ENCODE results near the gene RPS19BP1.

The RPS19BP1 gene

DNA sequence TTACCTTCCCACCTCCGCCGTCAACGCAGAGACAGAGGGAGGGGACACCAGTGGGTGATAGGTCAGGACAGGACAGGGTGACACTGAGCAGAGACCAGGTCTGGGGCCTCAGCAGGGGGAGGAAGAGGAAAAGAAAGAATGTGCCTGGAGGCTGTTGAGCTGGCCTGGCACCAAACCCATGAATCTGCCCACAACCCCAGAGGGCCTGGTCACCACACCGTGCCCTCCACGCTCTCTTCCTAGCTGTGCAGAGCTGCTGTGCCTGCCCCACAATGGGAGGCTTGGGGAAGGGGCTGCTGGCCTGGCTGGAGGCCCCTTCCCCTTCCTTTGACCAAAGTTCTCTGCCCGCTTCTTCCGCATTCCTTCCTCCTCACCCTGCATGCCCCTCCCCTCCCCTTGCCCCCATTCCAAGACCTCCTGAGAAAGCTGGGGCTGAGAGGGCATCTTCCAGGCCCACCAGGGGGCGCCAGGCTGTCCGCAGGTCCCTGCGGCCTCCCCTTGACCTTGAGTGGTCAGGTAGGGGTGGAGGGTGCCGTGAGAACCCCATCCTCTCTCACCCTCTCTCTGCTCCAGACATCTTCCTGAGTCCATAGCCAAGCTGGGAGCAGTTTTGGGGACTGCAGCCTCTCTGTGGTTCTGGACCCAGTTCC lies 27.0 kb upstream of the RPS19BP1 start:
- Histone ChIP-seq H3K27me3 (ENCODE audit: control insufficient read depth in 2 of 2, insufficient read depth in 2 of 2, low read length in 2 of 2) (peaks cover 36 to 46% of the 10 kb centered on the region in 2 donors), H3K9ac (ENCODE audit: low read depth in 1 of 2, low read length in 2 of 2) (no peak overlapping the region), H3K9me3 (ENCODE audit: control insufficient read depth in 2 of 2, low read length in 2 of 2) (no peaks in the 10 kb centered on the region), H3K36me3 (ENCODE audit: control insufficient read depth in 2 of 2, insufficient read depth in 2 of 2, low read length in 2 of 2) (no peaks in the 10 kb centered on the region), H3K4me1 (ENCODE audit: control insufficient read depth in 2 of 2, insufficient read depth in 2 of 2, low read length in 2 of 2) (no peaks in the 10 kb centered on the region), H3K4me3 (ENCODE audit: low read length in 2 of 2) (no peak overlapping the region), H3K27ac (ENCODE audit: low read depth in 2 of 2, low read length in 2 of 2) (no peak overlapping the region)

GRCh38 chr22:39558950-39559349 lies 26.4 kb upstream of the RPS19BP1 start:
- no peak overlapping the region for H3K27ac ChIP-seq (ENCODE audit: low read depth in 2 of 2, low read length in 2 of 2)
- no peaks in the 10 kb centered on the region for H3K9me3 ChIP-seq (ENCODE audit: control insufficient read depth in 2 of 2, low read length in 2 of 2)
- H3K27me3 ChIP-seq (ENCODE audit: control insufficient read depth in 2 of 2, insufficient read depth in 2 of 2, low read length in 2 of 2) = peaks cover 36 to 46% of the 10 kb centered on the region in 2 donors
- no peaks in the 10 kb centered on the region for H3K36me3 ChIP-seq (ENCODE audit: control insufficient read depth in 2 of 2, insufficient read depth in 2 of 2, low read length in 2 of 2)
- H3K4me3 ChIP-seq (ENCODE audit: low read length in 2 of 2) = no peak overlapping the region
- no peak overlapping the region for H3K9ac ChIP-seq (ENCODE audit: low read depth in 1 of 2, low read length in 2 of 2)
- H3K4me1 ChIP-seq (ENCODE audit: control insufficient read depth in 2 of 2, insufficient read depth in 2 of 2, low read length in 2 of 2) = no peaks in the 10 kb centered on the region

GRCh38 chr22:39558254-39558727 lies 25.7 kb upstream of the RPS19BP1 start:
- H3K36me3 ChIP-seq (ENCODE audit: control insufficient read depth in 2 of 2, insufficient read depth in 2 of 2, low read length in 2 of 2) = no peaks in the 10 kb centered on the region
- no peak overlapping the region for H3K27ac ChIP-seq (ENCODE audit: low read depth in 2 of 2, low read length in 2 of 2)
- H3K9me3 ChIP-seq (ENCODE audit: control insufficient read depth in 2 of 2, low read length in 2 of 2) = no peaks in the 10 kb centered on the region
- H3K9ac ChIP-seq (ENCODE audit: low read depth in 1 of 2, low read length in 2 of 2) = no peak overlapping the region
- no peak overlapping the region for H3K4me3 ChIP-seq (ENCODE audit: low read length in 2 of 2)
- peaks cover 36 to 46% of the 10 kb centered on the region in 2 donors for H3K27me3 ChIP-seq (ENCODE audit: control insufficient read depth in 2 of 2, insufficient read depth in 2 of 2, low read length in 2 of 2)
- H3K4me1 ChIP-seq (ENCODE audit: control insufficient read depth in 2 of 2, insufficient read depth in 2 of 2, low read length in 2 of 2) = no peaks in the 10 kb centered on the region

DNA sequence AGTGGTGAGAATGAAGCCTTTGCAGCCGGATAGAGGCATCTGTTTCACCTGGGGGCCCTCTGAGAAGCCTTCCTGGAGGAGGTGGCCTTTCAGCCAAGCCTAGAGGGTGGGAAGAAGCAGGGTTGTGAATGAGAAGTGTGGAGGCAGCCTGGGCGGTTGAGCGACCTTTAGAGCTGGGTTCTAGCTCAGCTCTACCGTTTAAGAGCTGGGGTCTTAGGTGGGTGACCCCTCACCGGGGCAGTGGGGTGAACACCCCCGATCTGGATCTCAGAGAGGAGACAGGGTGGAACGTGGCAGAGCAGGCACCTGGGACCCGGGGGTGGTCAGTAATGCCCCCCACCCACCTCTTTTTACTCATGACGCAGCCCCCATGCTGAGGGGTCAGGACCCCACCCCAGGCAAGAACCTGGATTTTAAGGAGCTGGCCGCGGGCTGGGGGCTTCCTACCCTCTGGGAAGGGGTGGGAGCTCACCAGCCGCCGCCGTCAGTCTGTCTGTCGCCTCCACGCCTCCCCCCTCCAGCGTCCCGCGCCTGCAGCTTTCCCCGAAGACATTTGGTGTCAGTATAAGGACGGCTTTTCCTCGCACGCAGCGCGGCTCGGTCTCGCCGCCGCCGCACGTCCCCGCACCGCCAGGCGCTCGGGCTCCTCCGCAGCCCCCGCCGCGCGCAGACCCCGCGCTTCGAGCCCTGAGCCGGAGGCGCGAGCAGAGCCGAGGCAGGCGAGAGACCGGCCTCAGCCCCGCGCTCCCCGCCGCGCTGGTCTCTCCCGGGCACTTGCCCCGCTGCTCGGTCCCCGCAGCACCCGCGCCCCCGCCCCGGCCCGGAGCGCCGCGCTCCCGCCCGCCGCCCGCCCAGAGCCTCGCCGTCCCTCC lies 24.7 kb upstream of the RPS19BP1 start:
- peaks cover 42 to 49% of the 10 kb centered on the region in 2 donors for H3K27me3 ChIP-seq (ENCODE audit: control insufficient read depth in 2 of 2, insufficient read depth in 2 of 2, low read length in 2 of 2)
- H3K36me3 ChIP-seq (ENCODE audit: control insufficient read depth in 2 of 2, insufficient read depth in 2 of 2, low read length in 2 of 2) = no peaks in the 10 kb centered on the region
- no peaks in the 10 kb centered on the region for H3K4me1 ChIP-seq (ENCODE audit: control insufficient read depth in 2 of 2, insufficient read depth in 2 of 2, low read length in 2 of 2)
- H3K9me3 ChIP-seq (ENCODE audit: control insufficient read depth in 2 of 2, low read length in 2 of 2) = no peaks in the 10 kb centered on the region
- no peak overlapping the region for H3K9ac ChIP-seq (ENCODE audit: low read depth in 1 of 2, low read length in 2 of 2)
- no peak overlapping the region for H3K27ac ChIP-seq (ENCODE audit: low read depth in 2 of 2, low read length in 2 of 2)
- no peak overlapping the region for H3K4me3 ChIP-seq (ENCODE audit: low read length in 2 of 2)

DNA sequence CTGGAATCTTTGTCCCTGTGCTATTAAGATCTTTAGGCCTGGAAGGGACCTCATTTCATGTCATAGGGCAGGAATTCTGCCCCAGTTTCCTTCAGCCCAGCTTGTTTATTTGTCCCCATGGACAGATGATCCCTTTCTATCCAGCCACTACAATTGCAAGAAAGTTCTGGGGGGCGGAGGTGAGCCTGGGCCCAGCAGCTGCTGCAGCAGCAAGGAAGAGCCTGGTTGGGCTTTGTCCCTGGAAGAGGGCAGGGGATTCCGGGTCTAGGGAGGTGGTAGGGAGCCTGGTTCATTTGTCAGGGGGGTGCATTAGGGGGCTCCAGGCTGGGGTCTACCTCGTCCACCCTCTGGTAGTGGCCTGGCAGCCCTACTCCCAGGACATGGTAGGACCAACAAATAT lies 21.6 kb upstream of the RPS19BP1 start:
- Histone ChIP-seq H3K4me1 (ENCODE audit: control insufficient read depth in 2 of 2, insufficient read depth in 2 of 2, low read length in 2 of 2) (no peaks in the 10 kb centered on the region), H3K9me3 (ENCODE audit: control insufficient read depth in 2 of 2, low read length in 2 of 2) (no peaks in the 10 kb centered on the region), H3K4me3 (ENCODE audit: low read length in 2 of 2) (no peak overlapping the region), H3K9ac (ENCODE audit: low read depth in 1 of 2, low read length in 2 of 2) (no peak overlapping the region), H3K36me3 (ENCODE audit: control insufficient read depth in 2 of 2, insufficient read depth in 2 of 2, low read length in 2 of 2) (no peaks in the 10 kb centered on the region), H3K27ac (ENCODE audit: low read depth in 2 of 2, low read length in 2 of 2) (no peak overlapping the region), H3K27me3 (ENCODE audit: control insufficient read depth in 2 of 2, insufficient read depth in 2 of 2, low read length in 2 of 2) (peaks cover 28 to 33% of the 10 kb centered on the region in 2 donors)

- no peaks in the 10 kb centered on the region for H3K4me1 ChIP-seq (ENCODE audit: control insufficient read depth in 2 of 2, insufficient read depth in 2 of 2, low read length in 2 of 2)
- no peaks in the 10 kb centered on the region for H3K36me3 ChIP-seq (ENCODE audit: control insufficient read depth in 2 of 2, insufficient read depth in 2 of 2, low read length in 2 of 2)
- H3K27ac ChIP-seq (ENCODE audit: low read depth in 2 of 2, low read length in 2 of 2) = no peak overlapping the region
- H3K27me3 ChIP-seq (ENCODE audit: control insufficient read depth in 2 of 2, insufficient read depth in 2 of 2, low read length in 2 of 2) = peaks cover 24 to 29% of the 10 kb centered on the region in 2 donors
- no peak overlapping the region for H3K4me3 ChIP-seq (ENCODE audit: low read length in 2 of 2)
- no peak overlapping the region for H3K9ac ChIP-seq (ENCODE audit: low read depth in 1 of 2, low read length in 2 of 2)
- H3K9me3 ChIP-seq (ENCODE audit: control insufficient read depth in 2 of 2, low read length in 2 of 2) = no peaks in the 10 kb centered on the region
Observed at GRCh38 chr22:39553429-39553828, 20.9 kb upstream of the RPS19BP1 start.

DNA sequence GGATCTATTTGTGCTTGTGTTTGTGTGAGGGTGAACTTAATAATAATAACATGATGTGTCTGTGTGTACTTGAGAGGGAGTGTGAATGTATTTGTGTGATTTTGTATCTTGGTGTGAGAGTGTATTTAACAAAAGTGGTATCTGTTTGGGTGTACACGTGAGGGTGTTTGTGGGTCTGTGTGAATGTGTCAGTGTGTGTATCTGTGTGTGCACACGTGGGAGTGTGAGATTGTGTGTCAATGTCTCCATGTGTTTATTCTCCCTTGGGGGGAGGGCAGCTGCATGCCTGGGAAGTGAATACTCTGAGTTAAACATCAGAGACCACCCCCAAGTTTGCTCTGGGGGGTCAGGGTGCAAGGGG lies 15.0 kb upstream of the RPS19BP1 start:
- no peak overlapping the region for H3K9ac ChIP-seq (ENCODE audit: low read depth in 1 of 2, low read length in 2 of 2)
- H3K9me3 ChIP-seq (ENCODE audit: control insufficient read depth in 2 of 2, low read length in 2 of 2) = peaks cover 0 to 2% of the 10 kb centered on the region in 2 donors
- no peak overlapping the region for H3K27ac ChIP-seq (ENCODE audit: low read depth in 2 of 2, low read length in 2 of 2)
- H3K4me1 ChIP-seq (ENCODE audit: control insufficient read depth in 2 of 2, insufficient read depth in 2 of 2, low read length in 2 of 2) = no peaks in the 10 kb centered on the region
- no peaks in the 10 kb centered on the region for H3K36me3 ChIP-seq (ENCODE audit: control insufficient read depth in 2 of 2, insufficient read depth in 2 of 2, low read length in 2 of 2)
- H3K4me3 ChIP-seq (ENCODE audit: low read length in 2 of 2) = no peak overlapping the region
- peaks cover 9 to 16% of the 10 kb centered on the region in 2 donors for H3K27me3 ChIP-seq (ENCODE audit: control insufficient read depth in 2 of 2, insufficient read depth in 2 of 2, low read length in 2 of 2)

DNA sequence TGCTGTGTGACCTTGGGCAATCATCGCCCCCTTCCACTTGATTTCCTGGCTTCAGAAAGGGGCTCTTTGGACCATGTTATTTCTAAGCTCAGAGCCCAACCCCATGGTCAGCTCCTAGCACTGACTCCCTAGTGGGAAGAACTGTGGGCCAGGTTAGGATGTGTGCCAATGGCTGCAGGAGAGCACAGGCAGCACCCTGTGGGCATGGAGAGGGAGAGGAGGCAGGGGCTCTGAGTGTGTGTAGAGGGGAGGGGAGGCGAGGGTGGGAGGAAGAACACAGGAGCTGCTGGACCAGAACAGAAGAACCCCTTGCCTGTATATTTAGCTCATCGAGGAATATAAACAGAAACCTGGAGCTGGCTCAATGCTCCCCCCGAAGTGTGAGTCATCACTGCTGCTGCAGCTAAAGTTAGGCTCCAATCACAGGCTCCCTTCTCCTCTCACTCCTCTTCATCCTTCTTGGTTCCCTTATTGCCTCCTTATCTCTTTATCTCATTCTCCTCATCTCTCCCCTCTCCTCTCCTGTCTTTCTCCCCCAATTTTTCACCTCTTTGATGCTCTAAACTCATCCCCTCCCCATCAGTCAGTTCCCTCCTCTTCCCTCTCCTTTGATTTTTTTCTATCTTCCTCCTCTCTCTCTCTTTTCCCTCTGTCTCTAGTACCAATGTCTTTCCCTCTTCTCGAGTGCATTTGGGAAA lies 14.5 kb upstream of the RPS19BP1 start:
- no peak overlapping the region for H3K4me3 ChIP-seq (ENCODE audit: low read length in 2 of 2)
- no peaks in the 10 kb centered on the region for H3K4me1 ChIP-seq (ENCODE audit: control insufficient read depth in 2 of 2, insufficient read depth in 2 of 2, low read length in 2 of 2)
- H3K27ac ChIP-seq (ENCODE audit: low read depth in 2 of 2, low read length in 2 of 2) = no peak overlapping the region
- no peak overlapping the region for H3K9ac ChIP-seq (ENCODE audit: low read depth in 1 of 2, low read length in 2 of 2)
- H3K36me3 ChIP-seq (ENCODE audit: control insufficient read depth in 2 of 2, insufficient read depth in 2 of 2, low read length in 2 of 2) = no peaks in the 10 kb centered on the region
- H3K27me3 ChIP-seq (ENCODE audit: control insufficient read depth in 2 of 2, insufficient read depth in 2 of 2, low read length in 2 of 2) = peaks cover 8 to 13% of the 10 kb centered on the region in 2 donors
- H3K9me3 ChIP-seq (ENCODE audit: control insufficient read depth in 2 of 2, low read length in 2 of 2) = peaks cover 0 to 2% of the 10 kb centered on the region in 2 donors

- Histone ChIP-seq H3K27ac (ENCODE audit: low read depth in 2 of 2, low read length in 2 of 2) (no peak overlapping the region), H3K27me3 (ENCODE audit: control insufficient read depth in 2 of 2, insufficient read depth in 2 of 2, low read length in 2 of 2) (peaks cover 8 to 13% of the 10 kb centered on the region in 2 donors), H3K4me3 (ENCODE audit: low read length in 2 of 2) (no peak overlapping the region), H3K36me3 (ENCODE audit: control insufficient read depth in 2 of 2, insufficient read depth in 2 of 2, low read length in 2 of 2) (no peaks in the 10 kb centered on the region), H3K4me1 (ENCODE audit: control insufficient read depth in 2 of 2, insufficient read depth in 2 of 2, low read length in 2 of 2) (no peaks in the 10 kb centered on the region), H3K9ac (ENCODE audit: low read depth in 1 of 2, low read length in 2 of 2) (no peak overlapping the region), H3K9me3 (ENCODE audit: control insufficient read depth in 2 of 2, low read length in 2 of 2) (peaks cover 0 to 2% of the 10 kb centered on the region in 2 donors)
Observed at GRCh38 chr22:39545386-39546365, 13.1 kb upstream of the RPS19BP1 start.

Data from mucosa of rectum (tissue), 2 donors.